PC-9 (cell line): ENCODE measurements around the gene TSPAN14. TPM values are rescaled to one million over a fixed set of nuclear protein-coding genes. Genes with fewer than 3 reads are reported as not detected.

ENCODE experiments used
- BruUV-seq: library from RNA; stranded (reverse); fragments of 400-500 nt; replicated peaks from 2 replicates; lab custom pipeline; 2021; lab: Mats Ljungman, UMichigan
- CTCF ChIA-PET: fragments of 300-600 bp; sonication (Branson Sonifier 250); formaldehyde crosslinking; loops from one replicate; lab custom pipeline; 2022; ENCODE audit warnings: antibody characterized with exemption; lab: Charles Lee
- POLR2A ChIA-PET: fragments of 300-600 bp; sonication (Branson Sonifier 250); formaldehyde crosslinking; loops from one replicate; lab custom pipeline; 2022; ENCODE audit warnings: antibody characterized with exemption; ENCODE audit not compliant: unreplicated experiment; lab: Charles Lee
- DNase-seq, 2 experiments: peaks; one replicate each; pipeline versions ENCODE4 v3.0.0 to v3.0.0-alpha.2; 2015 to 2022; ENCODE audit warnings: mixed read lengths in 1 of 2
- H2AFZ ChIP-seq: fragments of 200-600 bp; sonication (generic); 2 replicates; pipeline ENCODE4 v1.8.1; 2017; ENCODE audit warnings: antibody characterized with exemption
- H3F3A ChIP-seq: fragments of 200-600 bp; sonication (generic); 2 replicates; pipeline ENCODE4 v1.8.1; 2017; ENCODE audit warnings: antibody characterized with exemption, mild to moderate bottlenecking, low read depth; ENCODE audit not compliant: insufficient read depth
- H3K27ac ChIP-seq: fragments of 200-600 bp; sonication (generic); 2 replicates; pipeline ENCODE4 v1.6.1; 2016; ENCODE audit warnings: mixed run types
- H3K27me3 ChIP-seq: fragments of 200-600 bp; sonication (generic); 2 replicates; pipeline ENCODE4 v1.6.1; 2016; ENCODE audit warnings: low read depth, mixed run types; ENCODE audit not compliant: insufficient read depth
- H3K36me3 ChIP-seq: fragments of 200-600 bp; sonication (generic); 2 replicates; pipeline ENCODE4 v1.6.1; 2016; ENCODE audit warnings: low read depth, mixed run types
- H3K4me1 ChIP-seq: fragments of 200-600 bp; sonication (generic); replicated peaks from 2 replicates; pipeline ENCODE4 v1.6.1; 2016; ENCODE audit warnings: mixed run types; ENCODE audit not compliant: insufficient read depth
- H3K4me2 ChIP-seq: fragments of 200-600 bp; sonication (generic); 2 replicates; pipeline ENCODE4 v1.6.1; 2017; ENCODE audit warnings: mixed run types
- H3K4me3 ChIP-seq: fragments of 200-600 bp; sonication (generic); 2 replicates; pipeline ENCODE4 v1.6.1; 2016; ENCODE audit warnings: mixed run types
- H3K79me2 ChIP-seq: fragments of 200-600 bp; sonication (generic); 2 replicates; pipeline ENCODE4 v1.6.1; 2017; ENCODE audit warnings: low read depth, mixed run types
- H3K9me2 ChIP-seq: fragments of 200-600 bp; sonication (generic); 2 replicates; pipeline ENCODE4 v1.8.1; 2017; ENCODE audit warnings: mild to moderate bottlenecking; ENCODE audit not compliant: insufficient read depth
- H3K9me3 ChIP-seq: fragments of 200-600 bp; sonication (generic); 2 replicates; pipeline ENCODE4 v1.8.1; 2016; ENCODE audit warnings: low read depth; ENCODE audit not compliant: insufficient read depth
- H4K20me1 ChIP-seq: fragments of 200-600 bp; sonication (generic); 2 replicates; pipeline ENCODE4 v1.8.1; 2017; ENCODE audit not compliant: insufficient read depth
- CTCF ChIP-seq: fragments of 200-600 bp; sonication (generic); conservative IDR thresholded peaks from 2 replicates; pipeline ENCODE4 v1.6.1; 2017; ENCODE audit warnings: mixed run types, antibody characterized with exemption, mild to moderate bottlenecking, moderate library complexity
- EZH2 ChIP-seq: fragments of 200-600 bp; sonication (generic); IDR thresholded peaks from 2 replicates; pipeline ENCODE4 v1.8.0; 2017; ENCODE audit warnings: antibody characterized with exemption, low read depth
- intact Hi-C: fragments of 100-400 bp; cut with micrococcal nuclease; formaldehyde crosslinking; loops from one replicate; pipeline ENCODE4 v1.10.0; 2022; ENCODE audit not compliant: unreplicated experiment
- total RNA-seq: library from RNA; stranded (reverse); gene quantifications from 2 replicates; pipeline ENCODE4 v1.2.3, GENCODE V29; 2021

The TSPAN14 gene
- total RNA-seq, 1 experiment from 2014 or later, result 135 TPM

- peak overlapping the region; percentile 8; the same call in 1 of the 2 replicates for H3K4me3 ChIP-seq
- TF ChIP-seq CTCF (no peak), EZH2 (no peak)
- peaks cover 31% of the 10 kb centered on the region for H3K36me3 ChIP-seq
- peak; percentile 41 to 65 for DNase-seq
- H3K9me2 ChIP-seq, result no peaks in the 10 kb centered on the region
- H4K20me1 ChIP-seq, result no peaks in the 10 kb centered on the region
- intact Hi-C loops, result loop anchor here (2.0 kb wide), 1 partner anchor 299 kb away; the partner anchor contains the start of gene ANXA11
- peak overlapping the region; percentile 80 for H3K4me2 ChIP-seq
- H3K4me1 ChIP-seq, result peaks cover 100% of the 10 kb centered on the region
- ChIA-PET CTCF (interaction anchor here (0.8 to 3.4 kb wide), 4 partner anchors 32 to 60 kb away, joined by 3 to 46 read pairs (median 23); no protein-coding TSS in a partner anchor), POLR2A (no interaction called here)
- H3K9me3 ChIP-seq, result no peaks in the 10 kb centered on the region
- no peak overlapping the region for H2AFZ ChIP-seq
- H3K27me3 ChIP-seq, result no peaks in the 10 kb centered on the region
- H3K27ac ChIP-seq, result peak overlapping the region; percentile 99
- BruUV-seq, result no TSS peak
- H3F3A ChIP-seq, result peaks cover 99% of the 10 kb centered on the region
- H3K79me2 ChIP-seq, result peaks cover 88% of the 10 kb centered on the region
These were observed 50.2 kb downstream of the TSPAN14 start for GRCh38 chr10:80504158-80504811.

GRCh38 chr10:80504897-80505465 lies 50.9 kb downstream of the TSPAN14 start:
- peaks cover 31% of the 10 kb centered on the region for H3K36me3 ChIP-seq
- no peaks in the 10 kb centered on the region for H3K9me2 ChIP-seq
- no peak overlapping the region for H2AFZ ChIP-seq
- H3K4me2 ChIP-seq, result peak overlapping the region; percentile 80
- H3K4me3 ChIP-seq, result peak overlapping the region; percentile 8; the same call in 1 of the 2 replicates
- TF ChIP-seq EZH2 (no peak), CTCF (no peak)
- intact Hi-C loops, result loop anchor here (1.0 to 2.0 kb wide), 5 partner anchors 46 to 300 kb away; partner anchors contain the start of gene ANXA11
- H3F3A ChIP-seq, result peaks cover 99% of the 10 kb centered on the region
- no peaks in the 10 kb centered on the region for H3K27me3 ChIP-seq
- BruUV-seq, result no TSS peak
- H3K4me1 ChIP-seq, result peaks cover 100% of the 10 kb centered on the region
- peak overlapping the region; percentile 99 for H3K27ac ChIP-seq
- CTCF ChIA-PET, result interaction anchor here (0.6 to 3.4 kb wide), 8 partner anchors 31 to 302 kb away, joined by 3 to 46 read pairs (median 6); no protein-coding TSS in a partner anchor
- POLR2A ChIA-PET, result interaction anchor here (0.7 kb wide), 1 partner anchor 60 kb away, joined by 5 read pairs; no protein-coding TSS in a partner anchor
- peak; percentile 47 to 63 for DNase-seq
- no peaks in the 10 kb centered on the region for H4K20me1 ChIP-seq
- H3K79me2 ChIP-seq, result peaks cover 84% of the 10 kb centered on the region
- no peaks in the 10 kb centered on the region for H3K9me3 ChIP-seq

GRCh38 chr10:80506189-80506575 lies 52.1 kb downstream of the TSPAN14 start:
- DNase-seq, result peak; percentile 73 to 100
- Histone ChIP-seq H3K27ac (peak overlapping the region; percentile 99), H3K27me3 (no peaks in the 10 kb centered on the region), H3K4me1 (peaks cover 100% of the 10 kb centered on the region), H3K79me2 (peaks cover 84% of the 10 kb centered on the region), H3F3A (peaks cover 98% of the 10 kb centered on the region), H3K9me3 (no peaks in the 10 kb centered on the region), H2AFZ (no peak overlapping the region), H3K9me2 (no peaks in the 10 kb centered on the region), H3K4me2 (peak overlapping the region; percentile 80), H4K20me1 (no peaks in the 10 kb centered on the region), H3K36me3 (peaks cover 36% of the 10 kb centered on the region), H3K4me3 (peak overlapping the region; percentile 16; the same call in 1 of the 2 replicates)
- intact Hi-C loops, result loop anchor here (2.0 kb wide), 1 partner anchor 25 kb away; no protein-coding TSS in a partner anchor
- BruUV-seq, result no TSS peak
- no peak for TF ChIP-seq CTCF
- TF ChIP-seq EZH2, result no peak
- POLR2A ChIA-PET, result interaction anchor here (0.6 to 1.2 kb wide), 5 partner anchors 9 to 428 kb away, joined by 3 to 11 read pairs (median 3); partner anchors contain the start of gene PRXL2A
- CTCF ChIA-PET, result interaction anchor here (0.5 to 3.4 kb wide), 14 partner anchors 14 to 690 kb away, joined by 3 to 46 read pairs (median 3); partner anchors contain the start of gene TSPAN14
